ENCODE data around the gene NTMT1. TPM values are rescaled to one million over a fixed set of nuclear protein-coding genes. Genes with fewer than 3 reads are reported as not detected.

NTMT1 gene
- total RNA-seq, 1 experiment from 2014 or later, result 84.8 TPM

GRCh38 chr9:129682381-129682780 lies 56.4 kb downstream of the NTMT1 start:
- Histone ChIP-seq H4K20me1 (ENCODE audit: insufficient read depth) (no peaks in the 10 kb centered on the region), H3K9me2 (ENCODE audit: insufficient read depth) (no peaks in the 10 kb centered on the region), H2AFZ (ENCODE audit: low read depth, low read length, poor library complexity, severe bottlenecking) (no peak overlapping the region), H3K27me3 (ENCODE audit: insufficient read depth, low read length) (no peaks in the 10 kb centered on the region), H3K36me3 (ENCODE audit: control insufficient read depth in 1 of 2, insufficient read depth in 2 of 2, low read length in 2 of 2) (no peaks in the 10 kb centered on the region), H3K4me3 (replicated peaks in 1 of 2; ENCODE audit: low read depth in 1 of 2, low read length in 2 of 2) (no peak overlapping the region), H3K4me2 (ENCODE audit: low read length) (no peak overlapping the region), H3K79me2 (ENCODE audit: insufficient read depth, low read length) (no peaks in the 10 kb centered on the region), H3K4me1 (ENCODE audit: control insufficient read depth in 1 of 2, insufficient read depth in 2 of 2, low read length in 2 of 2) (peaks cover 18 to 49% of the 10 kb centered on the region in 2 experiments), H3K27ac (ENCODE audit: low read depth, low read length) (no peak overlapping the region), H3K9ac (ENCODE audit: low read length) (no peak overlapping the region), H3K9me3 (ENCODE audit: control insufficient read depth in 1 of 2, insufficient read depth in 1 of 2, low read depth in 1 of 2, low read length in 2 of 2) (no peaks in the 10 kb centered on the region)
- POLR2A ChIA-PET, result no interaction called here
- TF ChIP-seq SRF (IDR thresholded peaks at IDR 0.05; ENCODE audit: low read depth) (no peak), SP1 (IDR thresholded peaks at IDR 0.05; ENCODE audit: low read depth) (no peak), ZNF274 (IDR thresholded peaks at IDR 0.05; ENCODE audit: low read depth, low read length) (no peak), JUND (IDR thresholded peaks at IDR 0.05) (no peak), YY1 (IDR thresholded peaks at IDR 0.05; ENCODE audit: extremely low read depth, insufficient replicate concordance, low read depth, low read length) (no peak), REST (IDR thresholded peaks at IDR 0.05; ENCODE audit: low read depth) (no peak), ELF1 (IDR thresholded peaks at IDR 0.05; ENCODE audit: borderline replicate concordance, low read depth) (no peak), TCF7L2 (IDR thresholded peaks at IDR 0.05; ENCODE audit: borderline replicate concordance, extremely low read depth, insufficient read depth, insufficient read length) (no peak), POLR2AphosphoS5 (IDR thresholded peaks at IDR 0.05; ENCODE audit: low read depth, low read length) (no peak), SIN3A (IDR thresholded peaks at IDR 0.05; ENCODE audit: low read depth) (no peak), POLR2A (IDR thresholded peaks at IDR 0.05; ENCODE audit: borderline replicate concordance, extremely low read depth, insufficient read depth, insufficient read length) (no peak), RAD21 (IDR thresholded peaks at IDR 0.05; ENCODE audit: low read depth) (no peak), CEBPB (IDR thresholded peaks at IDR 0.05; ENCODE audit: low read depth) (no peak), EGR1 (IDR thresholded peaks at IDR 0.05; ENCODE audit: low read depth) (no peak), CBX3 (IDR thresholded peaks at IDR 0.05; ENCODE audit: low read depth) (no peak), FOSL1 (IDR thresholded peaks at IDR 0.05; ENCODE audit: low read depth) (no peak), EZH2 (IDR thresholded peaks at IDR 0.05) (no peak)
- TF ChIP-seq, protein P1, sequence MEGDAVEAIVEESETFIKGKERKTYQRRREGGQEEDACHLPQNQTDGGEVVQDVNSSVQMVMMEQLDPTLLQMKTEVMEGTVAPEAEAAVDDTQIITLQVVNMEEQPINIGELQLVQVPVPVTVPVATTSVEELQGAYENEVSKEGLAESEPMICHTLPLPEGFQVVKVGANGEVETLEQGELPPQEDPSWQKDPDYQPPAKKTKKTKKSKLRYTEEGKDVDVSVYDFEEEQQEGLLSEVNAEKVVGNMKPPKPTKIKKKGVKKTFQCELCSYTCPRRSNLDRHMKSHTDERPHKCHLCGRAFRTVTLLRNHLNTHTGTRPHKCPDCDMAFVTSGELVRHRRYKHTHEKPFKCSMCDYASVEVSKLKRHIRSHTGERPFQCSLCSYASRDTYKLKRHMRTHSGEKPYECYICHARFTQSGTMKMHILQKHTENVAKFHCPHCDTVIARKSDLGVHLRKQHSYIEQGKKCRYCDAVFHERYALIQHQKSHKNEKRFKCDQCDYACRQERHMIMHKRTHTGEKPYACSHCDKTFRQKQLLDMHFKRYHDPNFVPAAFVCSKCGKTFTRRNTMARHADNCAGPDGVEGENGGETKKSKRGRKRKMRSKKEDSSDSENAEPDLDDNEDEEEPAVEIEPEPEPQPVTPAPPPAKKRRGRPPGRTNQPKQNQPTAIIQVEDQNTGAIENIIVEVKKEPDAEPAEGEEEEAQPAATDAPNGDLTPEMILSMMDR (IDR thresholded peaks at IDR 0.05 in 2 of 3, conservative IDR thresholded peaks at IDR 0.05 in 1 of 3; ENCODE audit: borderline replicate concordance in 1 of 3, insufficient read depth in 1 of 3, low read depth in 2 of 3, low read length in 2 of 3), result no peak
- CTCF ChIA-PET, result no interaction called here
- RAD21 ChIA-PET (ENCODE audit: low non-redundant PET in 1 of 2, low total read pairs in 2 of 2, uncharacterized antibody in 2 of 2, unreplicated experiment in 2 of 2), result no interaction called here
- no peak for DNase-seq (ENCODE audit: low read depth, low spot score)
- BruUV-seq (replicated peaks), result no TSS peak
- intact Hi-C loops (cut with micrococcal nuclease), result no loop called here
- ATAC-seq, result no peak

Measured in HCT116 (cell line).